Fibroblast of lung (primary cell): ENCODE measurements around the gene MYO1E.

Source experiments
- CTCF ChIP-seq, 2 donors: IDR thresholded peaks in 1 of 2; conservative IDR thresholded peaks in 1 of 2; 1 replicate in 1 of 2; 2 replicates in 1 of 2; pipeline ENCODE4 v1.5.1; 2011 to 2012; ENCODE audit warnings: low read length in 2 of 2, control low read depth in 1 of 2, inconsistent platforms in 1 of 2, low read depth in 1 of 2, mild to moderate bottlenecking in 1 of 2
- EZH2 ChIP-seq: IDR thresholded peaks from 2 replicates; pipeline ENCODE4 v1.5.1; 2012; ENCODE audit warnings: low read length, control low read depth, mild to moderate bottlenecking; ENCODE audit errors: missing control alignments

- TF ChIP-seq CTCF (conservative IDR thresholded peaks at IDR 0.05 in 1 of 2, IDR thresholded peaks at IDR 0.05 in 1 of 2; ENCODE audit: low read depth in 1 of 2, low read length in 2 of 2) (no peak), EZH2 (no peak)
Observed at GRCh38 chr15:59338414-59338813, 34.3 kb downstream of the MYO1E start.
